SK-MEL-5 (cell line): ENCODE data around the gene ETV5. TPM values are rescaled to one million over a fixed set of nuclear protein-coding genes. Genes with fewer than 3 reads are reported as not detected.

Experiments used
- DNase-seq: peaks from one replicate; pipeline ENCODE4 v3.0.0-alpha.2; 2016; ENCODE audit warnings: low read depth, low spot score
- in situ Hi-C: cut with HindIII; loops from 2 replicates; pipeline ENCODE4 v1.10.0; 2016; ENCODE audit warnings: low sequenced_read_pairs, high pct_unique_total_duplicates, low pct_unique_long_range_greater_than_20kb
- total RNA-seq: library from RNA; depleted of rRNA; stranded (reverse); fragments of >200 nt; shearing (Covaris generic); gene quantifications from 2 replicates; pipeline ENCODE4 v1.2.3, GENCODE V29; 2014

The ETV5 gene
- total RNA-seq, 1 experiment from 2014 or later: 167 TPM

DNA sequence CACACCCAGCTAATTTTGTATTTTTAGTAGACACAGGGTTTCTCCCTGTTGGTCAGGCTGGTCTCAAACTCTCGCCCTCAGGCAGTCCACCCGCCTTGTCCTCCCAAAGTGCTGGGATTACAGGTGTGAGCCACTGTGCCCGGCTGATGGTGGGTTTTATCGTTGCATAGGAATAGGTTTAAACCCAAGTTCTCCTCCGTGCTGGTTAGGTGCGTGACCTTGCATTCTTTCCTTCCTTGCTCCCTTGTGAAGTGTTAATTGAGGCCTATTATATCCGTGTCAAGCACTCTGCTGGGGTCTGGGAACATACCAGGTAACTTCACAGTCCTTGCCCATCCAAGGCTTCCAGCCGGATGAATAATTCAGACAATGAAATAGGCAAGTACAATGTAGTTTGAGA, 19.3 kb upstream of the ETV5 start:
- no peak for DNase-seq
- in situ Hi-C loops: no loop called here

- in situ Hi-C loops: no loop called here
- DNase-seq: no peak
Observed at GRCh38 chr3:186127463-186127862, 18.6 kb upstream of the ETV5 start.

DNA sequence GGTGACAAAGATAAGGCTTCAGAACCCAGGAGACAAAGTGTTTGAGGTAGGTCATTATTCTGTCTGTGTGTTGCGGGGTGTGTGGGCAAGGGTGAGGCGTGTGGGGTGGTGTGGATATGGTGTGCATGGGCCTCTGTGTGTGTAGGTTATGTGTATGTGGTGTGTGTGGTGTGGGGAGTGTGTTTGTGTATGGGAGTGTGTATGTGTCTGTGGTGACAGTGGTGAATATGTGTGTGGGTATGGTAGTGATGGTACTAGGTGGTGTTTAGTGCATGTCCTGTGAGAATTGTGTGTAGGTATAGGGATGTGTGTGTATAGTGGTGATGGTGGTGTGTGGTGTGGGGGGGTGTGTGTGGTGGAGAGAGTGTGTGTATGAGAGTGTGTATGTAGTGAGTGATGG, 16.2 kb upstream of the ETV5 start:
- no peak for DNase-seq
- in situ Hi-C loops: no loop called here

GRCh38 chr3:186124592-186124991, 15.7 kb upstream of the ETV5 start:
- DNase-seq: no peak
- in situ Hi-C loops: no loop called here

DNA sequence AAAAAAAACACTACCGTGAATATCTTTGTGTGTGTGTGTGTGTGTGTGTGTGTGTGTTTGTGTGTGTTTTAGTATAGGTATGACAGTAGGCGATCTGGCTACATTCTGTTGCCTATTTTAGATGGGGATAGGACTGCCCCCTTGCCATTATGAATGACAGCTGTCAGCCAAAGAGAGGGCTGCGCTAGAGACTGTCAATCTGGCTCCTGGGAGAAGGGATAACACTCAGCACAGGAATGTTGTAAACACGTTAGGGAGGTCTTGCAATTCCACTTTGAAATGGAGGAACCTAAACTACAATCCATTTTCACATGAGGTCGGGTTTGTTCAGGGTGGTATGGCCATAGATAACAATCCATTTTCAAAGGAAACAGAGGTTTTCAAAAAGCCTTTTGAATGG, 14.1 kb upstream of the ETV5 start:
- DNase-seq: no peak
- in situ Hi-C loops: no loop called here

DNA sequence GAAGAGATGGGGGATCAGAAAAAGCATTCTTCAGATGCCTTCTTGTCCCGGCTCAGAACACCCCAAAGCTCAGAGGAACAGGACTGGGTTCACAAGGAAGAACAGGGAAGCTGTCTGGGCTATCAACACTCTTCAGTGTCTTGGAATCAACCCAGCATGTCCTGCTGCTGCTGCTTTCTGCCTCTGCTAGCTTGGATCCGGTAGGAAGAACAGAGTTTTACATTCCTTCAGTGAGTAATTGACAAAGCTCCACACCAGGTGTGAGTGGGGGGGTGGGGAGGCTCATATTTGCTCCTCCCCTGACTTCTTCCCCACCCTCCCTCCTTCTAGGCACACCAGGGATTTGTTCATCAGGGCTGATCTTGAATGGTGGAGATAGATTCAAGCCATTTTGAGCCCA, 13.1 kb upstream of the ETV5 start:
- DNase-seq: no peak
- in situ Hi-C loops: no loop called here

GRCh38 chr3:186121278-186121677, 12.4 kb upstream of the ETV5 start:
- in situ Hi-C loops: no loop called here
- DNase-seq: no peak

DNA sequence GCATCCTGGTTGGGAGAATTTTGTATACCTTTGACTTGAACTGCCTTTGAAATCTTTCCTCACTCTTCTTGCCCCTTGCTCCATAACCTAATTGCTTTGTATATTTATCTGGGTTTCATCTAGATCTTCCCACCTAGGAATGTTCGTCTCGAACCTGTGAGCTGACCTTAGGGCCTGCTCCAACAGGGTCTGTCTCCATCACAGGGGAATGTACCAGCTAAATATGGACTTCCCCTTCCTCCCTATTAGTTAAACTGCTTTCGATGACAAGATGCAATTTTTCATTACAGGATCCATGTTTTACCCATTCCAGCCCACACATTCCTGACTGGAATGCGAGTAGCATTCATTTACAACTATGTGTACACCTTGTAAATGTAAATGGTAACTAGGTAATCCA, 10.6 kb upstream of the ETV5 start:
- in situ Hi-C loops: no loop called here
- DNase-seq: no peak

- in situ Hi-C loops: no loop called here
Observed at GRCh38 chr3:186118692-186119091, 9.8 kb upstream of the ETV5 start.

GRCh38 chr3:186117521-186118134, 8.7 kb upstream of the ETV5 start:
- in situ Hi-C loops: no loop called here
- no peak for DNase-seq

More at GRCh38 chr3:186118692-186119091, 9.8 kb upstream of the ETV5 start:
- DNase-seq: no peak

DNA sequence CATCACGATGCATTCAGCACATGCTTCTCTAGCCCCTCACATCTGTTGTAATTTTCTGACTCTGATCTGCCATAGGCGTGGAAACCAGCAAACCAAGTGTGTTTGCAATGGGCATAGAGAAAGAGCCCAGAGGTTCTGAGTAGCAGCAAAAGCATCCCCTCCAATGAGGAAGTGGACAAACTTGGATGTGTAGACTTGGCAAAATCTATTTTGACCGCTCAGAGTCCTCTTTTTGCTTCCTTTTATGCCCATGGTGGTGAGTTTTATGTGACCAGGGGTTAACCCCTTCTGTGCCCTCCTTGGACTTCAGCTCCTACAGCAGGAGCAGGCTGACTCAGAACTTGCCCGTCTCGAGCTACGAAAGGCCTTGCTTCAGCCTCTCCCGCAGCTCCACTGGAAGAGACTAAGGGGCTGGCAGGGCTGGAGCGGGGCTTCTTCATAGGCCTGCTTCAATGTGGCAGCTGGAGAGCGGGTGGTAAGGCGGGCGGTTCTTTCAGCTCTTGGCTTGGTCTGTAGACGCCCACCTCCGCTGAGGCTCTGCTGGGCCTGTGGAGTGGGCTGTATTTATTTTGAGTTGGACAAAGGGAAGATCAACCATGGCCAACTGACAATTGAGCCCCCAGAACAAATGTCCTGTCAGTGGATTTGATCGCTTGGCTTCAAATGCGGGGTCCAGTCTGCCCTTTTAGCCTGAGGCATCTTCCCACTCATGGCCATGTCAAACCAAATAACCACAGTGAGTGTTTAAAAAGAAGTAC, 6.5 kb upstream of the ETV5 start:
- in situ Hi-C loops: no loop called here
- DNase-seq: no peak

- DNase-seq: no peak
- in situ Hi-C loops: no loop called here
Observed at GRCh38 chr3:186110975-186111974, 2.4 kb upstream of the ETV5 start.

DNA sequence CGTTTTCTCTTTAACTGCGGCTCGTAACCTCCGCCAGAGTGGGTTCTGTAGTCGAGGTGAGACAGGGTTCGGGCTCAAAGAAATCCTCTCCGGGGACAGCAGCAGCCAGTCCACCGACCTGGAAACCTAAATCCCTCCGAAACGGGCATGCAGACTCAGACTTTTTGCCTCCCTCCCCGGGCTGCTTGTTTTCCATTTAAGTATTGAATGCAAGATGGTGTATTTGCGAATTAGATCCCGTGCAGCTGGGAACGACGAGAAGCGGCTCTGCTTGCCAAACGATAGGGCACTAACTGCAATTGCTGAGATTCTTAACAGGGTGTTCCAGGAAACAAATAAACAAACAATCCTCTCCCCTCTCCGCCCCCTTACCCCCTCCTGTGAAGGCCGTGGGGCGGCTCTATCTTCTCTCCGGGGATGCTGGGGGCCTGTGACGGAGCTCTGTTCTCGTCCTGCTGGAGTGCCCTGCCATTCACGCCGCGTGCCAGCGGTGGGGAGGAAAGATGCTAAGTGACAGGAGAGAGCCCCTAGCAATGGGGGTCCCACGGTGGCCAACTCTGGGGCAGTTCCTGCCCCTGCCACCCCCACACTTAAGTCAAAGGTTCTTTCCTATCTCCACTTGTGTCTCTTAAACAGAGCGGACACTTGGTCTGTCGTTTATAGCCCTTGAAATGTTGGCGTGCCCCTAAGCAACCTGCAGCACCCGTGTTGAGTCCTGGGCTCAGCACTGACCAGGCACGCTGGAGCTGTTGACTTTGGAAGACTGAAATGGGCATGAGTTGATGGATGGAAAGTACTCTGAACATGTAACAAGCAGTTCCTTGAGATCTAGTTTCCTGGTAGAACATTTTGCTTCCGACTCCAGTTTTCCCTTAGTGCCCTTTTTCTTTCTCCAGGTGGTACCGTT, 1.3 kb upstream of the ETV5 start:
- DNase-seq: no peak
- in situ Hi-C loops: no loop called here

- in situ Hi-C loops: no loop called here
- DNase-seq: peak; percentile 82
Observed at GRCh38 chr3:186108106-186108940, 566 bp downstream of the ETV5 start.

DNA sequence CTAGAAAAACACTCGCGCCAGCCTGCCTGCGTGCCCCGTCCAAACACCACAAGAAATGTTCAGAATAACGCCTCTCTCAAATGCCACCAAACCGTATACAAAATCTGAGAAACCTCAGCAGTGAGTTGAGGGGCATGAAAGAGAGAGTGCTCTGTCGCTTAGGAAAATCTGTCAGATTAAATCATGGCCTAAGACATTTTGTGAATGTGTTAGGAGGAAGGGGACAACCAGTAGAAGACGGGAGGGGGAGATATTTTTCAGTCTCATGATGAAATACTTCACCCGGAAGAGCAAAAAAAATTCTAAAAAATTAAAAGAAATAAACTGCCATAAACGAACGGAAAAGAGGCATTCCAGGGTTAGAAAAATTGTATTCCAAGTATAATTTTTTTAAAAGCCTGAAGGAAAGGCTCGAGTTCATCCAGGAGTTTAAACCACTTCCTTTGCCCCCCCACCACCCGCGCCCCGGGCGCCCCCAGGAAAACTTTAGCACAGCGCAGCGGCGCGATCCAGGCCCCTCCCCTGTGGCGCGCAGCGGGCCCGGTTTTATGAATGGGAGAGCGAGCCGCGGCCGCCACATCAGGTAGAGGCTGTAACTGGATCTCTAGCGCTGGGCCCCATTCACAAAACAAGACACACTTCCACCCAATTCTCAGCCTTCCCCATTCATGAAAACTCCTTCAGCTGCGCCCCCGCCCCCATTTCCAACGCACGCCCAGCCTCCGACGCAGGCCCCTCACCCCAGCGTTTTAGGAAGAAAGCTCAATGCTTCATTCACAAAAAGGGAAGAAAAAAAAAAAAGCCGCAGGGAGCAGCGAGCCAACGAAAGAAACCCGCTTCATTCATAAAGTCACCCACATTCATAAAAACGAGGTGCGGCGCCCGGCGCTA, 1.4 kb downstream of the ETV5 start:
- in situ Hi-C loops: no loop called here
- DNase-seq: peak; percentile 77

- in situ Hi-C loops: no loop called here
- no peak for DNase-seq
Observed at GRCh38 chr3:186105543-186105942, 3.3 kb downstream of the ETV5 start.
